H9 (cell line): ENCODE data around the gene ADAMTS17. TPM values are rescaled to one million over a fixed set of nuclear protein-coding genes. Genes with fewer than 3 reads are reported as not detected.

Source experiments
- DNase-seq: peaks from one replicate; pipeline ENCODE4 v3.0.0-alpha.2; 2017
- H2AFZ ChIP-seq: one replicate; pipeline ENCODE4 v1.6.1; 2013; ENCODE audit warnings: mild to moderate bottlenecking, low read length, control low read depth, moderate library complexity
- H2AK5ac ChIP-seq: 2 replicates; pipeline ENCODE4 v1.6.1; 2013; ENCODE audit warnings: low read length, control low read depth, mixed read lengths; ENCODE audit not compliant: insufficient read length
- H2BK120ac ChIP-seq: one replicate; pipeline ENCODE4 v1.6.1; 2013; ENCODE audit warnings: low read depth, mild to moderate bottlenecking, low read length, control low read depth, inconsistent platforms; ENCODE audit not compliant: poor library complexity, severe bottlenecking
- H2BK12ac ChIP-seq: 2 replicates; pipeline ENCODE4 v1.6.1; 2013; ENCODE audit warnings: low read length, control low read depth, mixed read lengths, low read depth; ENCODE audit not compliant: insufficient read length
- H2BK15ac ChIP-seq: 2 replicates; pipeline ENCODE4 v1.6.1; 2013; ENCODE audit warnings: low read depth, low read length, control low read depth
- H2BK20ac ChIP-seq: one replicate; pipeline ENCODE4 v1.6.1; 2013; ENCODE audit warnings: low read depth, mild to moderate bottlenecking, low read length, control low read depth, inconsistent platforms; ENCODE audit not compliant: poor library complexity, severe bottlenecking
- H2BK5ac ChIP-seq: 2 replicates; pipeline ENCODE4 v1.6.1; 2013; ENCODE audit warnings: low read length, control low read depth, mixed read lengths; ENCODE audit not compliant: insufficient read length
- H3K14ac ChIP-seq: 2 replicates; pipeline ENCODE4 v1.6.1; 2013; ENCODE audit warnings: low read length, control low read depth; ENCODE audit not compliant: insufficient read depth
- H3K18ac ChIP-seq: 2 replicates; pipeline ENCODE4 v1.6.1; 2013; ENCODE audit warnings: low read depth, mild to moderate bottlenecking, mixed read lengths, low read length, control low read depth; ENCODE audit not compliant: insufficient read length
- H3K23ac ChIP-seq: 2 replicates; pipeline ENCODE4 v1.6.1; 2013; ENCODE audit warnings: low read length, control low read depth, mixed read lengths, low read depth; ENCODE audit not compliant: insufficient read length
- H3K23me2 ChIP-seq: 2 replicates; pipeline ENCODE4 v1.6.1; 2013; ENCODE audit warnings: low read depth, mild to moderate bottlenecking, mixed read lengths, low read length, control low read depth; ENCODE audit not compliant: insufficient read length, poor library complexity, severe bottlenecking
- H3K27ac ChIP-seq: 2 replicates; pipeline ENCODE4 v1.5.1; 2013; ENCODE audit warnings: low read length, control low read depth, mixed read lengths, low read depth; ENCODE audit not compliant: insufficient read length
- H3K27me3 ChIP-seq: 2 replicates; pipeline ENCODE4 v1.6.1; 2013; ENCODE audit warnings: low read length, control low read depth, inconsistent platforms; ENCODE audit not compliant: insufficient read depth
- H3K4ac ChIP-seq: 2 replicates; pipeline ENCODE4 v1.6.1; 2013; ENCODE audit warnings: low read depth, mild to moderate bottlenecking, control low read depth, inconsistent platforms, low read length, moderate library complexity
- H3K4me1 ChIP-seq: 2 replicates; pipeline ENCODE4 v1.6.1; 2013; ENCODE audit warnings: low read length, control low read depth, inconsistent platforms; ENCODE audit not compliant: insufficient read depth
- H3K4me2 ChIP-seq: 2 replicates; pipeline ENCODE4 v1.6.1; 2013; ENCODE audit warnings: low read length, control low read depth, mixed read lengths; ENCODE audit not compliant: insufficient read length, insufficient read depth
- H3K56ac ChIP-seq: 2 replicates; pipeline ENCODE4 v1.6.1; 2013; ENCODE audit warnings: low read depth, mild to moderate bottlenecking, mixed read lengths, low read length, control low read depth; ENCODE audit not compliant: insufficient read length
- H3K79me1 ChIP-seq: 2 replicates; pipeline ENCODE4 v1.6.1; 2013; ENCODE audit warnings: low read depth, mild to moderate bottlenecking, moderate library complexity, low read length, control low read depth, inconsistent platforms; ENCODE audit not compliant: insufficient read depth, poor library complexity, severe bottlenecking
- H3K79me2 ChIP-seq: 2 replicates; pipeline ENCODE4 v1.6.1; 2013; ENCODE audit warnings: low read length, control low read depth, inconsistent platforms; ENCODE audit not compliant: insufficient read depth
- H3K9ac ChIP-seq: 2 replicates; pipeline ENCODE4 v1.6.1; 2013; ENCODE audit warnings: low read length, control low read depth, mixed read lengths; ENCODE audit not compliant: insufficient read length; ENCODE audit errors: extremely low read depth
- H3K9me3 ChIP-seq: one replicate; pipeline ENCODE4 v1.6.1; 2013; ENCODE audit warnings: low read depth, low read length, inconsistent platforms; ENCODE audit not compliant: control insufficient read depth
- H3T11ph ChIP-seq: one replicate; pipeline ENCODE4 v1.6.1; 2013; ENCODE audit warnings: mild to moderate bottlenecking, low read length, control low read depth, inconsistent platforms
- H4K20me1 ChIP-seq: one replicate; pipeline ENCODE4 v1.6.1; 2013; ENCODE audit not compliant: control insufficient read depth, insufficient read length, insufficient read depth
- H4K5ac ChIP-seq: 2 replicates; pipeline ENCODE4 v1.6.1; 2013; ENCODE audit warnings: low read depth, mild to moderate bottlenecking, mixed read lengths, low read length, control low read depth; ENCODE audit not compliant: insufficient read length
- H4K8ac ChIP-seq: replicated peaks from 2 replicates; pipeline ENCODE4 v1.6.1; 2013; ENCODE audit warnings: low read length, control low read depth, mixed read lengths, low read depth; ENCODE audit not compliant: insufficient read length
- H4K91ac ChIP-seq: 2 replicates; pipeline ENCODE4 v1.6.1; 2013; ENCODE audit warnings: low read depth, mild to moderate bottlenecking, moderate library complexity, mixed read lengths, low read length, control low read depth; ENCODE audit not compliant: insufficient read length
- H3K27ac Mint-ChIP-seq, 3 experiments: 2 replicates in 2 of 3; 3 replicates in 1 of 3; pipeline ENCODE4 v1.8.0; 2020 to 2021; ENCODE audit warnings: mixed read lengths in 3 of 3, mild to moderate bottlenecking in 1 of 3, moderate library complexity in 1 of 3
- H3K27me3 Mint-ChIP-seq: 2 replicates; pipeline ENCODE4 v1.8.0; 2021; ENCODE audit warnings: low read depth, mild to moderate bottlenecking, moderate library complexity, mixed read lengths
- H3K36me3 Mint-ChIP-seq, 3 experiments: 2 replicates in 2 of 3; 3 replicates in 1 of 3; pipeline ENCODE4 v1.8.0; 2020 to 2021; ENCODE audit warnings: low read depth in 3 of 3, mixed read lengths in 3 of 3; ENCODE audit not compliant: insufficient read depth in 1 of 3
- H3K4me1 Mint-ChIP-seq, 2 experiments: 2 replicates each; pipeline ENCODE4 v1.8.0; 2020; ENCODE audit warnings: mixed read lengths in 2 of 2
- H3K4me3 Mint-ChIP-seq, 2 experiments: 2 replicates in 1 of 2; 3 replicates in 1 of 2; pipeline ENCODE4 v1.8.0; 2020 to 2021; ENCODE audit warnings: mild to moderate bottlenecking in 2 of 2, mixed read lengths in 2 of 2, moderate library complexity in 1 of 2
- H3K9me3 Mint-ChIP-seq, 2 experiments: 2 replicates in 1 of 2; 3 replicates in 1 of 2; pipeline ENCODE4 v1.8.0; 2020; ENCODE audit warnings: mild to moderate bottlenecking in 2 of 2, mixed read lengths in 2 of 2, moderate library complexity in 1 of 2
- CTCF ChIP-seq: fragments of 200-600 bp; sonication (generic); conservative IDR thresholded peaks from 3 replicates; pipeline ENCODE4 v1.8.0; 2021; ENCODE audit warnings: antibody characterized with exemption, mild to moderate bottlenecking
- WGBS: extraction: QIAGEN DNeasy Blood & Tissue Kit; methylation state at CpG from one replicate; pipeline ENCODE4 v1.1.7; 2013; ENCODE audit warnings: missing lambda C conversion rate, low lambda C conversion rate, mixed read lengths; ENCODE audit not compliant: insufficient read length; ENCODE audit errors: extremely low coverage; 5-methylcytosine and 5-hydroxymethylcytosine counted together
- total RNA-seq: library from RNA; stranded (reverse); gene quantifications from 2 replicates; pipeline ENCODE4 v1.2.1, GENCODE V29; 2021

Gene ADAMTS17
- total RNA-seq, 1 experiment from 2014 or later, result 2.9 TPM

GRCh38 chr15:100114571-100114970 lies 227.2 kb downstream of the ADAMTS17 start:
- Histone ChIP-seq H3K79me1 (no peaks in the 10 kb centered on the region), H2BK20ac (no peak overlapping the region), H2BK12ac (no peak overlapping the region), H3K4ac (no peak overlapping the region), H4K8ac (no peak overlapping the region), H3K4me2 (no peak overlapping the region), H3K23ac (no peak overlapping the region), H3K27ac (no peak overlapping the region), H3T11ph (no peak overlapping the region), H4K20me1 (no peaks in the 10 kb centered on the region), H2AFZ (no peak overlapping the region), H3K9me3 (no peaks in the 10 kb centered on the region), H2BK15ac (no peak overlapping the region), H3K27me3 (no peaks in the 10 kb centered on the region), H2BK120ac (no peak overlapping the region), H2AK5ac (no peak overlapping the region), H3K18ac (no peak overlapping the region), H3K23me2 (no peaks in the 10 kb centered on the region), H3K14ac (no peak overlapping the region), H3K56ac (no peak overlapping the region), H2BK5ac (no peak overlapping the region), H3K79me2 (no peaks in the 10 kb centered on the region), H3K4me1 (no peaks in the 10 kb centered on the region), H4K5ac (no peak overlapping the region), H4K91ac (no peak overlapping the region), H3K9ac (no peak overlapping the region)
- Mint-ChIP-seq H3K4me3 (no peak overlapping the region), H3K27me3 (peaks cover 2% of the 10 kb centered on the region), H3K27ac (no peak overlapping the region), H3K36me3 (0 out of 7 replicates have a peak, but pooled peaks cover 0 to 1% (median 0%) of the 10 kb centered on the region in 3 experiments), H3K9me3 (peaks cover 0 to 6% of the 10 kb centered on the region in 2 experiments; a peak in 3 of 5 replicates), H3K4me1 (peaks cover 10 to 13% of the 10 kb centered on the region in 2 experiments)
- no CpG with 5 or more reads among the region's 9 CpGs for WGBS
- DNase-seq, result no peak
- no peak for TF ChIP-seq CTCF
